Tracheal epithelial cell (primary cell): ENCODE data around the gene ZMAT3. TPM values are rescaled to one million over a fixed set of nuclear protein-coding genes. Genes with fewer than 3 reads are reported as not detected.

Experiments used
- total RNA-seq: library from RNA; depleted of rRNA; stranded (reverse); fragments of >200 nt; gene quantifications from 2 replicates; pipeline ENCODE4 v1.2.1, GENCODE V29; 2014

ZMAT3 gene
- total RNA-seq, result 11.3 and 25.4 TPM in 2 replicates

DNA sequence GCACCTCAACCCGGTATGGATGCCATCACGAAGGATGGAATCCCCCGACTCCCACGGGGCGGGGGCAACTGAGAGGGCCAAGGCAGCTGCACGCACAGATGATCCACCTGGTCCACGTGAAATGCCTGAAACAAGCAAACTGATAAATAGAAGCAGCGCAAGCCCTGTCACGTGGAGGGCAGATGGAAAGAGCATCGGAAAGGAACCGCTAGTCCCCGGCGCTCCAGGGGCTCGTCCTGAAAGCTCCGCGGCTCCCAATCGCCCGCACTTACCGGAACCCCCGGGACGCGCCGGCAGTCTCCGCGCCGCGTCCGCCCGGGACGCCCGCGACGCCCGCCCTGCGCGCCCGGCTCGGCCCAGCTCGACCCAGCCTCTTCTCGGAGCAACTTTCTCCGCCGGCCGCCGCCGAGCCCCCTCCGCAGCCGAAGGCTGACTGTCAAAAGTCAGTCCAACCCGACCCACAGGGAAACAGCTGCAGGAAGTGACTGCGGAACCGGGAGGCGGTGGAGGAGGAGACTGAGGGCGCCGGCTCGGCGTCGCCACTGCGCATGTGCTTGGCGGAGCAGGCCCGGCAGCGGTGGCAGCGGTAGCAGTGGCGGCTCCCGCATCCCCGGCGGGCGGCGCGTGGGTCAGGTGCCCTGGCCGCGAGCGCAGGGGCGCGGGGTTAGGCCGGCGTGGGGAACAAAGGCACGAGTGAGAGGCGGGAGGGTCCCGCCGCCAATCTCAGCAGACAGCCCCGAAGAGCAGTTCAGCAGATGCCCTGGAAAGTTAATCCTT lies at the start of gene ZMAT3:
ZMAT3 (minus strand) TSS at position 487 of the 777 bp plus-strand sequence. CDS start 4,057 bp downstream, outside the sequence.

Other genes starting within 250 kb of the ZMAT3 start
- 20.0 and 23.6 TPM in 2 replicates for gene PIK3CA, start 76.5 kb upstream of the ZMAT3 start, total RNA-seq
- gene KCNMB3, start 179.3 kb upstream of the ZMAT3 start, total RNA-seq, result under 0.01 and 0.21 TPM in 2 replicates